WTC11 (cell line): Measurements from ENCODE around the gene NUB1.
A peak's percentile ranks its signal among the peaks of the same experiment; 100 is the strongest.

Experiments used
- AFF4 ChIP-seq: sonication (generic); formaldehyde crosslinking; IDR thresholded peaks from 2 replicates; pipeline ENCODE4 v1.8.1; 2023; ENCODE audit warnings: mild to moderate bottlenecking, missing genetic modification reagents, borderline replicate concordance
- ARID4B ChIP-seq: sonication (generic); formaldehyde crosslinking; IDR thresholded peaks from 2 replicates; pipeline ENCODE4 v1.8.0; 2023; ENCODE audit warnings: missing genetic modification reagents, mild to moderate bottlenecking, borderline replicate concordance
- CTCF ChIP-seq: fragments of 200-600 bp; IDR thresholded peaks from 2 replicates; pipeline ENCODE4 v1.8.0; 2022; ENCODE audit warnings: antibody characterized with exemption
- ETV6 ChIP-seq: sonication (generic); formaldehyde crosslinking; IDR thresholded peaks from 2 replicates; pipeline ENCODE4 v1.8.1; 2022; ENCODE audit warnings: mild to moderate bottlenecking, missing genetic modification reagents
- IRF2 ChIP-seq: sonication (generic); formaldehyde crosslinking; IDR thresholded peaks from 2 replicates; pipeline ENCODE4 v1.8.0; 2022; ENCODE audit warnings: low read depth, missing genetic modification reagents, borderline replicate concordance
- JUN ChIP-seq: sonication (generic); formaldehyde crosslinking; IDR thresholded peaks from 2 replicates; pipeline ENCODE4 v1.8.0; 2023; ENCODE audit warnings: mild to moderate bottlenecking, missing genetic modification reagents
- NR3C1 ChIP-seq: sonication (generic); formaldehyde crosslinking; conservative IDR thresholded peaks from 2 replicates; pipeline ENCODE4 v1.8.1; 2023; ENCODE audit warnings: low read depth, mild to moderate bottlenecking, missing genetic modification reagents
- SP1 ChIP-seq: sonication (generic); formaldehyde crosslinking; conservative IDR thresholded peaks from 2 replicates; pipeline ENCODE4 v1.8.1; 2022; ENCODE audit warnings: missing genetic modification reagents

GRCh38 chr7:151341357-151342101, at the start of gene NUB1:
- peak; percentile 92 for TF ChIP-seq ETV6
- TF ChIP-seq AFF4 (CRISPR knock-in tag), result no peak
- TF ChIP-seq SP1 (CRISPR knock-in tag), result peak; percentile 99
- TF ChIP-seq IRF2 (CRISPR knock-in tag), result no peak
- TF ChIP-seq NR3C1 (CRISPR knock-in tag), result no peak
- TF ChIP-seq CTCF, result no peak
- TF ChIP-seq JUN (CRISPR knock-in tag), result no peak
- TF ChIP-seq ARID4B (CRISPR knock-in tag), result peak; percentile 60; the same call in 1 of the 2 replicates
